ENCODE data around the gene CNGB1. TPM values are rescaled to one million over a fixed set of nuclear protein-coding genes. Genes with fewer than 3 reads are reported as not detected.
"Not testable (repeated sequence)": the region's sequence is repeated elsewhere in the genome, so short reads cannot be mapped to it uniquely, and the experiment has no call there.

CNGB1 gene
- total RNA-seq, 2 experiments from 2014 or later: not detected

GRCh38 chr16:57859331-57859730, 111.6 kb downstream of the CNGB1 start:
- H3K27me3 Mint-ChIP-seq: peaks cover 33% of the 10 kb centered on the region

GRCh38 chr16:57858635-57859034, 112.3 kb downstream of the CNGB1 start:
- no peak overlapping the region for H3K27ac Mint-ChIP-seq
- H3K4me3 Mint-ChIP-seq: no peak overlapping the region
- H3K4me1 Mint-ChIP-seq: no peaks in the 10 kb centered on the region
- H3K36me3 Mint-ChIP-seq: peaks cover 1% of the 10 kb centered on the region
- H3K27me3 Mint-ChIP-seq: peaks cover 32% of the 10 kb centered on the region
- no peak for DNase-seq
- H3K9me3 Mint-ChIP-seq: peaks cover 2% of the 10 kb centered on the region

More at GRCh38 chr16:57859331-57859730, 111.6 kb downstream of the CNGB1 start:
- H3K9me3 Mint-ChIP-seq: peaks cover 2% of the 10 kb centered on the region
- H3K36me3 Mint-ChIP-seq: peaks cover 1% of the 10 kb centered on the region
- DNase-seq: no peak
- no peaks in the 10 kb centered on the region for H3K4me1 Mint-ChIP-seq
- H3K4me3 Mint-ChIP-seq: no peak overlapping the region
- no peak overlapping the region for H3K27ac Mint-ChIP-seq

- H3K4me1 Mint-ChIP-seq, H3K27ac Mint-ChIP-seq, H3K4me3 Mint-ChIP-seq, DNase-seq, H3K9me3 Mint-ChIP-seq, H3K36me3 Mint-ChIP-seq: not testable (repeated sequence)
- peaks cover 28% of the 10 kb centered on the region for H3K27me3 Mint-ChIP-seq
These were observed 112.9 kb downstream of the CNGB1 start for GRCh38 chr16:57857991-57858390.

- Mint-ChIP-seq H3K9me3 (peaks cover 2% of the 10 kb centered on the region), H3K36me3 (peaks cover 1% of the 10 kb centered on the region), H3K27ac (no peak overlapping the region), H3K4me3 (no peak overlapping the region), H3K4me1 (no peaks in the 10 kb centered on the region), H3K27me3 (peaks cover 24% of the 10 kb centered on the region)
- DNase-seq: no peak
These were observed 115.7 kb downstream of the CNGB1 start for GRCh38 chr16:57855188-57855587.

GRCh38 chr16:57852189-57852588, 118.7 kb downstream of the CNGB1 start:
- Mint-ChIP-seq H3K9me3 (peaks cover 2% of the 10 kb centered on the region), H3K36me3 (no peaks in the 10 kb centered on the region)

GRCh38 chr16:57848181-57848580, 122.7 kb downstream of the CNGB1 start:
- no peaks in the 10 kb centered on the region for H3K36me3 Mint-ChIP-seq
- H3K4me3 Mint-ChIP-seq: no peak overlapping the region
- no peak for DNase-seq
- H3K27me3 Mint-ChIP-seq: no peaks in the 10 kb centered on the region
- peaks cover 6% of the 10 kb centered on the region for H3K4me1 Mint-ChIP-seq
- H3K9me3 Mint-ChIP-seq: no peaks in the 10 kb centered on the region
- H3K27ac Mint-ChIP-seq: no peak overlapping the region

More at GRCh38 chr16:57852189-57852588, 118.7 kb downstream of the CNGB1 start:
- Mint-ChIP-seq H3K27ac (no peak overlapping the region), H3K27me3 (peaks cover 9% of the 10 kb centered on the region), H3K4me1 (no peaks in the 10 kb centered on the region), H3K4me3 (no peak overlapping the region)
- DNase-seq: no peak

GRCh38 chr16:57846931-57847330, 124.0 kb downstream of the CNGB1 start:
- H3K4me1 Mint-ChIP-seq, DNase-seq, H3K9me3 Mint-ChIP-seq, H3K36me3 Mint-ChIP-seq, H3K27ac Mint-ChIP-seq, H3K4me3 Mint-ChIP-seq, H3K27me3 Mint-ChIP-seq: not testable (repeated sequence)

- Mint-ChIP-seq H3K27me3 (no peaks in the 10 kb centered on the region), H3K4me1 (peaks cover 6% of the 10 kb centered on the region), H3K27ac (no peak overlapping the region), H3K4me3 (no peak overlapping the region), H3K36me3 (no peaks in the 10 kb centered on the region), H3K9me3 (no peaks in the 10 kb centered on the region)
- no peak for DNase-seq
These were observed 124.7 kb downstream of the CNGB1 start for GRCh38 chr16:57846078-57846697.

GRCh38 chr16:57845115-57845514, 125.8 kb downstream of the CNGB1 start:
- Mint-ChIP-seq H3K27me3 (no peaks in the 10 kb centered on the region), H3K9me3 (no peaks in the 10 kb centered on the region), H3K4me3 (no peak overlapping the region), H3K4me1 (peaks cover 6% of the 10 kb centered on the region), H3K27ac (no peak overlapping the region), H3K36me3 (no peaks in the 10 kb centered on the region)
- no peak for DNase-seq

- Mint-ChIP-seq H3K27me3 (no peaks in the 10 kb centered on the region), H3K36me3 (no peaks in the 10 kb centered on the region), H3K27ac (no peak overlapping the region), H3K4me3 (no peak overlapping the region), H3K9me3 (no peaks in the 10 kb centered on the region), H3K4me1 (peaks cover 6% of the 10 kb centered on the region)
- no peak for DNase-seq
These were observed 126.4 kb downstream of the CNGB1 start for GRCh38 chr16:57844416-57845030.

GRCh38 chr16:57843400-57843799, 127.5 kb downstream of the CNGB1 start:
- Mint-ChIP-seq H3K27ac (no peak overlapping the region), H3K4me1 (peaks cover 6% of the 10 kb centered on the region), H3K27me3 (no peaks in the 10 kb centered on the region), H3K9me3 (no peaks in the 10 kb centered on the region), H3K36me3 (no peaks in the 10 kb centered on the region), H3K4me3 (no peak overlapping the region)
- DNase-seq: no peak

GRCh38 chr16:57842601-57843000, 128.3 kb downstream of the CNGB1 start:
- Mint-ChIP-seq H3K9me3 (no peaks in the 10 kb centered on the region), H3K4me1 (peaks cover 6% of the 10 kb centered on the region), H3K27me3 (no peaks in the 10 kb centered on the region), H3K36me3 (no peaks in the 10 kb centered on the region), H3K27ac (no peak overlapping the region), H3K4me3 (no peak overlapping the region)
- DNase-seq: no peak

- H3K27ac Mint-ChIP-seq: no peak overlapping the region
- no peaks in the 10 kb centered on the region for H3K9me3 Mint-ChIP-seq
- H3K36me3 Mint-ChIP-seq: no peaks in the 10 kb centered on the region
- no peak overlapping the region for H3K4me3 Mint-ChIP-seq
- peaks cover 1% of the 10 kb centered on the region for H3K4me1 Mint-ChIP-seq
- H3K27me3 Mint-ChIP-seq: no peaks in the 10 kb centered on the region
- DNase-seq: no peak
These were observed 130.1 kb downstream of the CNGB1 start for GRCh38 chr16:57840833-57841232.

GRCh38 chr16:57838161-57838560, 132.8 kb downstream of the CNGB1 start:
- H3K4me1 Mint-ChIP-seq: no peaks in the 10 kb centered on the region
- DNase-seq: no peak
- H3K27ac Mint-ChIP-seq: no peak overlapping the region
- no peak overlapping the region for H3K4me3 Mint-ChIP-seq
- no peaks in the 10 kb centered on the region for H3K27me3 Mint-ChIP-seq
- H3K9me3 Mint-ChIP-seq: no peaks in the 10 kb centered on the region
- H3K36me3 Mint-ChIP-seq: no peaks in the 10 kb centered on the region

- no peak for DNase-seq
- H3K36me3 Mint-ChIP-seq: no peaks in the 10 kb centered on the region
- H3K4me3 Mint-ChIP-seq: no peak overlapping the region
- no peaks in the 10 kb centered on the region for H3K9me3 Mint-ChIP-seq
- no peaks in the 10 kb centered on the region for H3K4me1 Mint-ChIP-seq
- H3K27ac Mint-ChIP-seq: no peak overlapping the region
- no peaks in the 10 kb centered on the region for H3K27me3 Mint-ChIP-seq
These were observed 133.4 kb downstream of the CNGB1 start for GRCh38 chr16:57837305-57838125.
